H1 (cell line): ENCODE measurements around the gene ARHGAP10. TPM values are rescaled to one million over a fixed set of nuclear protein-coding genes. Genes with fewer than 3 reads are reported as not detected.

ENCODE experiments used
- CHD7 ChIP-seq: fragments of 300-600 bp; sonication (generic); IDR thresholded peaks from 2 replicates; pipeline ENCODE4 v1.7.1; 2012; ENCODE audit warnings: low read length, moderate library complexity, mild to moderate bottlenecking, inconsistent platforms; ENCODE audit not compliant: insufficient replicate concordance
- polyA plus RNA-seq, 7 experiments: library from polyadenylated mRNA; depleted of rRNA in 3 of 7; stranded (reverse) in 5 of 7; unstranded in 2 of 7; fragments of >200 nt in 5 of 7; fragments of 200-250 nt in 2 of 7; gene quantifications; 1 replicate in 5 of 7; 2 replicates in 1 of 7; 4 replicates in 1 of 7; pipeline versions ENCODE4 v1.2.1 to v1.2.3, GENCODE V29; 2011 to 2013; ENCODE audit warnings: missing spikeins in 2 of 7, mixed read lengths in 2 of 7
- total RNA-seq: library from RNA; stranded (reverse); fragmentation: NEBNext Ultra II Directional; extraction: Animal tissue kit (Norgen Biotek cat#: 25700); gene quantifications from 2 replicates; pipeline ENCODE4 v1.2.1, GENCODE V29; 2021

ARHGAP10 gene
- total and polyA plus RNA-seq, 2 of the 8 experiments (the other 6 are each of a cell fraction or from before 2014, with no cell fraction given), result 3.7 to 6.1 TPM

GRCh38 chr4:147837854-147838253, 106.0 kb downstream of the ARHGAP10 start (continued):
- TF ChIP-seq CHD7, result no peak
